Transverse colon (tissue), 4 donors: ENCODE data around the gene RNPS1. TPM values are rescaled to one million over a fixed set of nuclear protein-coding genes. Genes with fewer than 3 reads are reported as not detected.
A peak's percentile ranks its signal among the peaks of the same experiment; 100 is the strongest.

Experiments used
- DNase-seq: peaks from one replicate; pipeline ENCODE4 v3.0.0-alpha.2; 2019
- H3K27ac ChIP-seq, 4 donors: fragments of 200-600 bp; sonication (generic); 2 replicates each; pipeline ENCODE4 v1.5.1; 2016 to 2018; ENCODE audit warnings: inconsistent platforms in 4 of 4
- H3K27me3 ChIP-seq: fragments of 200-600 bp; sonication (generic); 2 replicates; pipeline ENCODE4 v1.5.1; 2017; ENCODE audit warnings: inconsistent platforms
- H3K36me3 ChIP-seq, 4 donors: fragments of 200-600 bp; sonication (generic); 2 replicates each; pipeline ENCODE4 v1.5.1; 2017 to 2019; ENCODE audit warnings: inconsistent platforms in 4 of 4
- H3K4me1 ChIP-seq, 4 donors: fragments of 200-600 bp; sonication (generic); 2 replicates each; pipeline ENCODE4 v1.5.1; 2017 to 2020; ENCODE audit warnings: inconsistent platforms in 4 of 4
- H3K4me3 ChIP-seq, 4 donors: fragments of 200-600 bp; sonication (generic); 1 replicate in 1 of 4; 2 replicates in 3 of 4; pipeline versions ENCODE4 v1.5.1 to v1.6.1; 2017 to 2019; ENCODE audit warnings: inconsistent platforms in 4 of 4
- H3K9me3 ChIP-seq, 2 donors: fragments of 200-600 bp; sonication (generic); 2 replicates each; pipeline ENCODE4 v1.5.1; 2017 to 2019; ENCODE audit warnings: inconsistent platforms in 2 of 2
- CTCF ChIP-seq, 5 experiments: fragments of 200-600 bp in 3 of 5; fragments of 450-650 bp in 2 of 5; sonication (generic) in 3 of 5; IDR thresholded peaks; 1 replicate in 2 of 5; 2 replicates in 3 of 5; pipeline ENCODE4 v1.5.1; 2016 to 2017; ENCODE audit warnings: antibody characterized with exemption in 5 of 5, inconsistent platforms in 3 of 5, mild to moderate bottlenecking in 2 of 5, moderate library complexity in 1 of 5
- EP300 ChIP-seq: sonication (generic); formaldehyde crosslinking; IDR thresholded peaks from one replicate; pipeline ENCODE4 v1.6.1; 2017; ENCODE audit warnings: antibody characterized with exemption, low read depth
- POLR2A ChIP-seq: fragments of 450-650 bp; IDR thresholded peaks from one replicate; pipeline ENCODE4 v1.6.1; 2016; ENCODE audit warnings: antibody characterized with exemption, mild to moderate bottlenecking, moderate library complexity
- POLR2AphosphoS5 ChIP-seq, 3 donors: sonication (generic); formaldehyde crosslinking; IDR thresholded peaks; one replicate each; pipeline ENCODE4 v1.6.1; 2016; ENCODE audit warnings: antibody characterized with exemption in 3 of 3
- WGBS, 2 donors: methylation state at CpG; one replicate each; pipeline ENCODE4 v1.1.5; 2018; ENCODE audit warnings: low coverage in 1 of 2; 5-methylcytosine and 5-hydroxymethylcytosine counted together
- in situ Hi-C, 4 donors: fragments of 200-750 bp; cut with MboI; loops; one replicate each; pipeline versions ENCODE4 v1.15.0 to v1.15.1; 2017; ENCODE audit warnings: low sequenced_read_pairs in 3 of 4, low pct_ligation_motif_present in 1 of 4, low pct_unique_long_range_greater_than_20kb in 1 of 4
- intact Hi-C: fragments of 100-400 bp; cut with DNase I; formaldehyde crosslinking; loops from one replicate; pipeline ENCODE4 v1.15.1; 2023; ENCODE audit warnings: low total_unique reads
- total RNA-seq, 4 donors: library from RNA; depleted of rRNA; stranded (reverse); fragments of >200 nt; gene quantifications; one replicate each; pipeline ENCODE4 v1.1.0, GENCODE V29; 2016

RNPS1 gene
- total RNA-seq, 4 donors from 2014 or later: 110 to 153 (median 126) TPM

- Histone ChIP-seq H3K27ac (peak overlapping the region in 2 of 4 donors; percentile 22 to 24), H3K27me3 (no peaks in the 10 kb centered on the region), H3K4me3 (no peak overlapping the region), H3K36me3 (peaks cover 0 to 25% (median 9%) of the 10 kb centered on the region in 4 donors), H3K4me1 (peaks cover 8 to 37% (median 22%) of the 10 kb centered on the region in 4 donors), H3K9me3 (no peaks in the 10 kb centered on the region)
- intact Hi-C loops (no loop called here), in situ Hi-C loops (no loop called here)
- 79 to 86% methylated on average over 3 to 6 of the region's 6 CpGs for WGBS, 2 donors
- TF ChIP-seq POLR2AphosphoS5 (IDR thresholded peaks at IDR 0.05) (no peak), CTCF (IDR thresholded peaks at IDR 0.05) (no peak), EP300 (no peak), POLR2A (no peak)
- no peak for DNase-seq
These were observed 41.0 kb downstream of the RNPS1 start for GRCh38 chr16:2226918-2227317.

- TF ChIP-seq CTCF (IDR thresholded peaks at IDR 0.05) (peak in 1 of 5 experiments; percentile 12), EP300 (no peak), POLR2A (no peak), POLR2AphosphoS5 (IDR thresholded peaks at IDR 0.05) (no peak)
- Histone ChIP-seq H3K27me3 (no peaks in the 10 kb centered on the region), H3K27ac (peak overlapping the region in 3 of 4 donors; percentile 22 to 37 (median 24)), H3K36me3 (peaks cover 0 to 19% (median 9%) of the 10 kb centered on the region in 4 donors), H3K9me3 (no peaks in the 10 kb centered on the region), H3K4me3 (no peak overlapping the region), H3K4me1 (peaks cover 8 to 37% (median 22%) of the 10 kb centered on the region in 4 donors)
- WGBS, 2 donors: 0 to 44% methylated on average over 1 to 9 of the region's 9 CpGs
- DNase-seq: no peak
- in situ Hi-C loops: no loop called here
- intact Hi-C loops: no loop called here
These were observed 41.6 kb downstream of the RNPS1 start for GRCh38 chr16:2226245-2226793.

GRCh38 chr16:2223942-2224486 is 43.9 kb downstream of the RNPS1 start:
- intact Hi-C loops (no loop called here), in situ Hi-C loops (no loop called here)
- 3 to 25% methylated on average over 4 to 22 of the region's 22 CpGs for WGBS, 2 donors
- H3K27ac ChIP-seq: peak overlapping the region; percentile 91 to 98 (median 94)
- peak; percentile 66 for DNase-seq
- H3K4me3 ChIP-seq: peak overlapping the region; percentile 78 to 98 (median 90)
- H3K27me3 ChIP-seq: no peaks in the 10 kb centered on the region
- H3K9me3 ChIP-seq: no peaks in the 10 kb centered on the region
- H3K36me3 ChIP-seq: peaks cover 0 to 7% (median 4%) of the 10 kb centered on the region in 4 donors
- TF ChIP-seq POLR2A (no peak), CTCF (IDR thresholded peaks at IDR 0.05) (peak in 1 of 5 experiments; percentile 9), EP300 (no peak), POLR2AphosphoS5 (IDR thresholded peaks at IDR 0.05) (no peak)
- H3K4me1 ChIP-seq: peaks cover 8 to 37% (median 22%) of the 10 kb centered on the region in 4 donors

- TF ChIP-seq POLR2AphosphoS5 (IDR thresholded peaks at IDR 0.05): peak; percentile 96 to 97 (median 97)
- TF ChIP-seq POLR2A: peak; percentile 87
- no peak for TF ChIP-seq EP300
- TF ChIP-seq CTCF (IDR thresholded peaks at IDR 0.05): peak in 1 of 5 experiments; percentile 6
- H3K27ac ChIP-seq: peak within 1 kb of the TSS; percentile 91 to 98 (median 94)
- in situ Hi-C loops: no loop called here
These were observed 44.5 kb downstream of the RNPS1 start, which contains the start of gene E4F1 for GRCh38 chr16:2223221-2223941. Gene E4F1 (plus strand): TSS chr16:2223591. CDS start chr16:2223614, 23 bp downstream.

More at GRCh38 chr16:2223221-2223941, 44.5 kb downstream of the RNPS1 start, which contains the start of gene E4F1:
- Histone ChIP-seq H3K36me3 (peaks cover 0 to under 1% (median under 1%) of the 10 kb centered on the region in 4 donors), H3K9me3 (no peaks in the 10 kb centered on the region), H3K27me3 (no peaks in the 10 kb centered on the region), H3K4me3 (peak within 1 kb of the TSS; percentile 78 to 98 (median 90)), H3K4me1 (peaks cover 8 to 37% (median 22%) of the 10 kb centered on the region in 4 donors)
- intact Hi-C loops: no loop called here
- DNase-seq: peak; percentile 100
- WGBS, 2 donors: 1% methylated on average over 40 of the region's 82 CpGs; no CpG with 5 or more reads in 1 of the 2 donors
